ENCODE measurements around the gene EFHC1.
A peak's percentile ranks its signal among the peaks of the same experiment; 100 is the strongest.

Gene EFHC1

DNA sequence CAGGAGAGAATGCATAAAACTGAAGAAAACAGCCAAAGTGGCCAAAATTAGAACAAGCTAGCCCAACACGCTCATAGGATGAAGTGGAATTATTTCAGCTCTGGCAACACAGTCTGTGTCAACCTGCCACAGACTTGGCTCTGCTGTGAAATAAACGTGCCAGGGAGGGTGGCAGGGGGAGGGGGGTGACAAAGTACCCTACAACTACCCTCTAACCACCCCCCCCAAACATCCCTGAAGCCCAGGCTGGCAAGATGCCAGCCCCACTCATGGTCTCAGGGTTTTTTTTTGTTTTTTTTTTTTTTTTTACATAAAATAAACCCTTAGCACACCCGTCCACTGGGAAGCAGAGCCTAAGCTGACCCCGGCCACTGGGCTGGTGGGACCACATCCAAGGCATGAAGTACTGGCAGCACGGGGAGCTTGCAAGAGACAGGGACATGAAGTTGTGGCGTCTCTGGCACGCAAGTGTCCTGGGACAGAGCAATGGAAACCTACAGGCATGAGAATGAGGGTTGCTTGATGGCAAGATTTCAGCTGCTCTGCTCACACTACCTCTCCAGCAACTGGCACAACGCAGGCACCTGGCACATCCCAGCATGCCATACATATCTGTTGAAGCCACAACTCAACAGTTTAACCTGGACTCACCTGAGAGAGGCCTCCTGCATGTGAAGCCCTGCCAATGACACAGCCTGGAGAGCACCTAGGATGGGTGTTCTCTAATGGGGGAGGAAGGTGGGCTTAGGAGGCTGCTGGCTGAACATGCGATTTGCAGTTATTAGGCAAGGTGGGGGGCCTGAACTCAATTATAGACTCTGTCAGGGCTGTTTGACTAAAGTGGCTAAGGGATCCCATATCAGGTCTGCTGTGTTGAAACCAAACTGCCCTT is 80.3 kb downstream of the EFHC1 start:
- TF ChIP-seq, protein P1, sequence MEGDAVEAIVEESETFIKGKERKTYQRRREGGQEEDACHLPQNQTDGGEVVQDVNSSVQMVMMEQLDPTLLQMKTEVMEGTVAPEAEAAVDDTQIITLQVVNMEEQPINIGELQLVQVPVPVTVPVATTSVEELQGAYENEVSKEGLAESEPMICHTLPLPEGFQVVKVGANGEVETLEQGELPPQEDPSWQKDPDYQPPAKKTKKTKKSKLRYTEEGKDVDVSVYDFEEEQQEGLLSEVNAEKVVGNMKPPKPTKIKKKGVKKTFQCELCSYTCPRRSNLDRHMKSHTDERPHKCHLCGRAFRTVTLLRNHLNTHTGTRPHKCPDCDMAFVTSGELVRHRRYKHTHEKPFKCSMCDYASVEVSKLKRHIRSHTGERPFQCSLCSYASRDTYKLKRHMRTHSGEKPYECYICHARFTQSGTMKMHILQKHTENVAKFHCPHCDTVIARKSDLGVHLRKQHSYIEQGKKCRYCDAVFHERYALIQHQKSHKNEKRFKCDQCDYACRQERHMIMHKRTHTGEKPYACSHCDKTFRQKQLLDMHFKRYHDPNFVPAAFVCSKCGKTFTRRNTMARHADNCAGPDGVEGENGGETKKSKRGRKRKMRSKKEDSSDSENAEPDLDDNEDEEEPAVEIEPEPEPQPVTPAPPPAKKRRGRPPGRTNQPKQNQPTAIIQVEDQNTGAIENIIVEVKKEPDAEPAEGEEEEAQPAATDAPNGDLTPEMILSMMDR (IDR thresholded peaks at IDR 0.05; ENCODE audit: insufficient read depth, missing control alignments) = no peak
- no peak for DNase-seq (ENCODE audit: insufficient read length, low spot score)
- no peak for FAIRE-seq

DNA sequence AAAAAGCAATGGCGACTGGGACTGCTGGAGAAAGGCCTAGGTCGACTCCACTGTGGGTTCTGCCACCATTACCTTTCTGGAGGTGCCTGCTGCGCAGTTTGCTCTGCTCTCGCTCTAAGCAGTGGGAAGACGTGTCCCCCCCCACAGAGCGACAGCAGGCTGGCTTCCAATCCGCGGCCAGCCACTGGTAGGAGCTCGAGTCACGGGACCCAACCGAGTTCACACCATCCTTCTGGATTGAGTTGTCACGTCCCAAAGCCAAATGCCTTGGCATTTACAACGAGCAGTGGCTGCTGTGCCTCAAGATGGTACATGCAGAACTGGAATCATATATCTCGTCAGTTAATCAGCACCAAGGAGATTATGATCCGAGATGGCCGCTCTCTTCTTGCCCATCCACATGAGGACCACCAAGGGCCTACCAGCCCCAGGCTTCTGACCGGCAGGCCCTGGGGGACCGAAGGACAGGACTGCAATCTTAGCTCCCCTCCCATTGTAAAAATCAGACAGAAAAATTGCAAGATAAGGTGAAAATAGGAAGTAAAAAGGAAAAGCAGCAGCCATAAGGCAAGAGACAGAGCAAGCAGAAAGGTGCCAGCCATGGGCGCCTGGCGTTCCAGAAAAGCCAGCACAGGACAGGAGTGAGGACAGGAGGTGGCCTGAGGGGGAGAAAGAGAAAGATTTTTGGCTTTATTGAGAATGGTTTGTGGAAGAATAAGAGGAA is 82.3 kb downstream of the EFHC1 start:
- DNase-seq (ENCODE audit: insufficient read length, low spot score) (no peak), FAIRE-seq (no peak)

DNA sequence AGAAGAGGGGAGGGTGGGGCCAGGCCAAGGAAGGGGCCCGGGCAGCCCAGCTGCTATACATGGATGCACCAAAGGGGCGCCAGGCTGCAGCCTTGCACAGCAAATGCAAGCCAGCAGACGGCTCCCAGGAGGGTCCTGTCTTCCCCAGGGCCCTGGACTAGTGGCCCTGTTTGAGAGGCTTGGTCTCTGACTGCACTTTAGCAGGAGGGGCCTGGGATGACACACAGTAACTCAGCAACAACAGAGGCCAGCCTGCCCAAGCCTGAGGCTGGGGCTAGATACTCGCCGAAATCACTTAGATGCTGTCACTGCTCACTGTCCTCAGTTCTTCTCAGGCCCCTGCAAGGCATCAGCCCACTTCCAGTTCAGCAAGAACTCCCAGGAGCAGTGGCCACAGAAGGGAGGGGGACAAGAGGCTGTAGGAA is 83.2 kb downstream of the EFHC1 start:
- DNase-seq (ENCODE audit: insufficient read length, low spot score) (no peak), FAIRE-seq (no peak)
- TF ChIP-seq, protein P1 (IDR thresholded peaks at IDR 0.05; ENCODE audit: insufficient read depth, missing control alignments) = no peak

More for the DNA sequence above, 82.3 kb downstream of the EFHC1 start:
- TF ChIP-seq, protein P1 (IDR thresholded peaks at IDR 0.05; ENCODE audit: insufficient read depth, missing control alignments) = no peak

DNA sequence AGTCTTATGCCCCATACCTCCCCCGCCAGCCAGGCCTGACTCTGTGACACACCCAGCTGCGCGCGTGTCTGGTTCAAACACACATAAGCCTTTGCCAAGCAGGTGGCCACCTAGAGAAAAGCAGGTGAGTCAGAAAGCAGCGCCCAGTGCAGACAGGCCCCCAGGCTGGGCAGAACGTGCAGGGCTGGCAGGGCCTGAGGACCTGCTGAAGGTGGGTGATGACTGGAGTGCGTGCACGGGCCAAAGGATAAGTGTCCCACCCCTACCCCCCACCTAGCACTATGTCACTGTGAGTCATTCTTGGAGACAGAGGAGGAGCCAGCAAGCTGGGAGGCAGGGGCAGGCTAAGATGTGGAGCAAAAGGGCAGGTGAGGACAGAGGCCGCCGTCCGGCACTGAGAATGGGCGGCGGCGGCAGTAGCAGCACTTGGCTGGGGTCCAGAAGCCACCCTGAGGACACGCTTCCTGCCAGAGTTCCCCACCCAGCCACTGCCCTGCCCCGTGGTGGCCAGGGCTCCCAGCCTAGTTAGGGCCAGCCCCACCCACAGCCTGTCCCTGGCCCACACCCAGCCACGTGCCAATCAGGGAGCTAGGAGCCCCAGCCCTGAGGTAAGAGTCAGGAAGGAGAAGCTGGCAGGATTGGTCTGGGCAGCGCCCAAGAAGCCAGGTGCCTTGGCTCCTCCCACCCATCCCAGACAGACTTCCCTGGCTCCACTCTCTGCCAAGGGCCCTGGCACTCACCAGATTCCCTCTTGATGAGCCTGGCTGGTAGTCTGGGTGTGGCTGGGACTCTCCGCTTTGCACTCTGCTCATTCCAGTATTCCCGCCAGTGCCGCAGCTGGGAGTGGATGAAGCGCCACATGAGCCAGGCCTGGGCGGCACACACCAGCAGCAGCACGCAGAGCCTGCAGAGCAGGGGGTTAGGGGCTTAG is 84.0 kb downstream of the EFHC1 start:
- DNase-seq (ENCODE audit: insufficient read length, low spot score) (no peak), FAIRE-seq (no peak)
- TF ChIP-seq, protein P1 (IDR thresholded peaks at IDR 0.05; ENCODE audit: insufficient read depth, missing control alignments) = no peak

DNA sequence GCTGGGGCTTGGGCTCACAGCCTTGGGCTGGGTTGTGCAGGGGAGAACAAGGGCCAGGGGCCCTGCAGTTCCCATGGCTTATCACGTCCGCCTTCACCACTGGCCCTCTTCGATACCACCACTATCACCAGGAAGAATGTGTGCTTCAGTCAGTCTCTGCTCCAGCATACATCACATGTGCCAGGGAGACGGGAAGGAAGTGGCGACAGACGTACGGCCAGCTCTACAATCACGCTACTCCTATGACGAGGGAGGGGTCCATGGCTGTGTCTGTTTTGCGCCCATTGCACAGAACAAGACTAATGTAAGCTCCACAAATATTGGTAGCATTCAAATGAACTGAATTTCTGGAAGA is 84.6 kb downstream of the EFHC1 start:
- TF ChIP-seq, protein P1 (IDR thresholded peaks at IDR 0.05; ENCODE audit: insufficient read depth, missing control alignments) = no peak
- DNase-seq (ENCODE audit: insufficient read length, low spot score) (no peak), FAIRE-seq (no peak)

DNA sequence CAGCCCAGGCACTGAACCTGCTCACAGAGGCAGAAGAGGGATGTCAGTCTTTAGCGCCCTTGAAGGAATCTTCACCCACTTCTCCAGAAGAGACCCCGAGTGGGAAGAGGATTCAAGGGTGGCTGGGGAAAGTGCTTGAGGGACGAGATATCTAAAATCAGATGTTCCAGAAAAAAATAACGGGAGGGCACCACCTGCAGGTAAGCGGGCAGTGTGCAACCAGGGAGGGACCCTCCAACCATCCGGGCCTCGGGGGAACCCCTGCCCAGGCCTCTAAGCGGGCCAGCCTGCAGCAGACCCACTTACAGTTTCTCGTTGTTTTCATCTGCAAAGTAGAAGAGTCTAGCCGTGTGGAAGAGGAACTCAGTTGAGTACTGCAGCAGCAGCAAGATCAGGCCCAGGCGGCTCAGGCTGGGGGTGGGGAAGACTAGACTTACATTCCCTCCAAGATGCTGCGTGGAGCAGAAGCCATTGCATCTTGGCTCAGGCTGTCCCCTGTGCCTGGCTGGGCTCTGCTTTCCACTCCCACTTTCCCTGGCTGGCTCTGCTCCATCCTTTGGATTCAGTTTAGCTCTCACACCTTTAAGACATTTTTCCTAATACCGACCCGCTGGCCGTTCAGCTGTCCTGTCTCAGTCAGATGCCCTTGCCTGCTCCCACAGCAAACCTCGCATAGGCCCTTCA is 85.7 kb downstream of the EFHC1 start:
- no peak for FAIRE-seq
- TF ChIP-seq, protein P1 (IDR thresholded peaks at IDR 0.05; ENCODE audit: insufficient read depth, missing control alignments) = peak; percentile 13
- DNase-seq (ENCODE audit: insufficient read length, low spot score) = no peak

All from D721Med (cell line).